HepG2 (cell line): ENCODE measurements around the gene SF3B5. TPM values are rescaled to one million over a fixed set of nuclear protein-coding genes. Genes with fewer than 3 reads are reported as not detected.

Experiments used
- ATAC-seq: fragments of 200-7000 bp; cut with Tn5 transposase; 3 replicates; pipeline ENCODE4 v1.9.1; 2020; ENCODE audit warnings: mild to moderate bottlenecking, moderate library complexity
- BruUV-seq: library from RNA; stranded (reverse); fragments of 400-500 nt; replicated peaks from 2 replicates; lab custom pipeline; 2021; lab: Mats Ljungman, UMichigan
- CTCF ChIA-PET: fragments of 300-600 bp; formaldehyde crosslinking; extraction: SDS; loops from one replicate; lab custom pipeline; 2021; ENCODE audit warnings: low total read pairs, inconsistent platforms, low intra/inter-chr PET ratio; lab: Yijun Ruan, JAX
- POLR2A ChIA-PET: fragments of 350-600 bp; sonication (Branson Sonifier 250); formaldehyde crosslinking; loops from one replicate; lab custom pipeline; 2020; ENCODE audit warnings: antibody characterized with exemption, inconsistent platforms; lab: Yijun Ruan, JAX
- DNase-seq: peaks from one replicate; pipeline ENCODE4 v3.0.0-alpha.2; 2015; ENCODE audit warnings: low spot score
- FAIRE-seq: peaks from 3 replicates; lab custom pipeline; 2011; peaks lifted over from hg19 to GRCh38; lab: Jason Lieb, UNC
- H2AFZ ChIP-seq: one replicate; pipeline ENCODE4 v1.6.1; 2011; ENCODE audit warnings: low read length, inconsistent platforms
- H3K27ac ChIP-seq: fragments of 300-600 bp; 3 replicates; pipeline ENCODE4 v1.8.0; 2011; ENCODE audit warnings: mixed run types, mild to moderate bottlenecking, mixed read lengths, low read length, inconsistent platforms; ENCODE audit not compliant: insufficient read depth; ENCODE audit errors: extremely low read length
- H3K27me3 ChIP-seq, 2 experiments: fragments of 200-600 bp in 1 of 2; 2 replicates in 1 of 2; 3 replicates in 1 of 2; pipeline versions ENCODE4 v1.6.0 to v1.8.0; 2011; ENCODE audit warnings: low read length in 2 of 2, mild to moderate bottlenecking in 2 of 2, moderate library complexity in 2 of 2, inconsistent platforms in 1 of 2; ENCODE audit not compliant: insufficient read depth in 2 of 2, control insufficient read depth in 1 of 2
- H3K36me3 ChIP-seq, 2 experiments: fragments of 200-600 bp in 1 of 2; replicated peaks in 1 of 2; 2 replicates in 1 of 2; 3 replicates in 1 of 2; pipeline versions ENCODE4 v1.5.1 to v1.8.0; 2011; ENCODE audit warnings: low read length in 2 of 2, inconsistent platforms in 1 of 2; ENCODE audit not compliant: insufficient read depth in 2 of 2, control insufficient read depth in 1 of 2
- H3K4me1 ChIP-seq: 2 replicates; pipeline ENCODE4 v1.5.1; 2012; ENCODE audit warnings: low read length, inconsistent platforms; ENCODE audit not compliant: insufficient read depth
- H3K4me2 ChIP-seq: 2 replicates; pipeline ENCODE4 v1.6.0; 2011; ENCODE audit warnings: low read depth, low read length, inconsistent platforms
- H3K4me3 ChIP-seq, 3 experiments: fragments of 200-600 bp in 1 of 3; sonication (generic), shearing (Covaris generic) in 1 of 3; replicated peaks in 1 of 3; 2 replicates each; pipeline ENCODE4 v1.5.1; 2011 to 2016; ENCODE audit warnings: low read length in 3 of 3, inconsistent platforms in 2 of 3, low read depth in 2 of 3, mild to moderate bottlenecking in 2 of 3, control low read depth in 1 of 3, mixed read lengths in 1 of 3; ENCODE audit not compliant: insufficient read depth in 1 of 3
- H3K79me2 ChIP-seq: one replicate; pipeline ENCODE4 v1.6.1; 2011; ENCODE audit warnings: low read length, inconsistent platforms; ENCODE audit not compliant: insufficient read depth
- H3K9ac ChIP-seq: 2 replicates; pipeline ENCODE4 v1.6.0; 2011; ENCODE audit warnings: mild to moderate bottlenecking, low read depth, low read length, inconsistent platforms; ENCODE audit not compliant: insufficient read depth
- H3K9me3 ChIP-seq: 2 replicates; pipeline ENCODE4 v1.5.1; 2012; ENCODE audit warnings: mild to moderate bottlenecking, low read length
- H4K20me1 ChIP-seq: 2 replicates; pipeline ENCODE4 v1.6.0; 2011; ENCODE audit warnings: inconsistent platforms, mild to moderate bottlenecking, low read length, moderate library complexity; ENCODE audit not compliant: insufficient read depth
- ETV6 ChIP-seq: sonication (generic); formaldehyde crosslinking; conservative IDR thresholded peaks from 2 replicates; pipeline ENCODE4 v1.4.0; 2020; ENCODE audit warnings: missing genetic modification reagents
- GTF3A ChIP-seq: sonication (generic); formaldehyde crosslinking; conservative IDR thresholded peaks from 2 replicates; pipeline ENCODE4 v1.4.0; 2020; ENCODE audit warnings: mild to moderate bottlenecking, missing genetic modification reagents
- KDM2A ChIP-seq: sonication (generic); formaldehyde crosslinking; IDR thresholded peaks from 2 replicates; pipeline ENCODE4 v1.4.0; 2020; ENCODE audit warnings: low read depth, missing genetic modification reagents, borderline replicate concordance
- NR2F6 ChIP-seq, 2 experiments: IDR thresholded peaks; 2 replicates each; pipeline ENCODE4 v1.6.1; 2016; ENCODE audit warnings: antibody characterized with exemption in 1 of 2, mild to moderate bottlenecking in 1 of 2
- PTBP1 ChIP-seq: fragments of 200-400 bp; formaldehyde crosslinking; IDR thresholded peaks from 2 replicates; pipeline ENCODE4 v1.6.1; 2018; ENCODE audit warnings: low read length, low read depth; ENCODE audit not compliant: poor library complexity, severe bottlenecking
- RFXANK ChIP-seq: IDR thresholded peaks from 2 replicates; pipeline ENCODE4 v1.6.1; 2016
- YEATS4 ChIP-seq: sonication (generic); formaldehyde crosslinking; IDR thresholded peaks from 2 replicates; pipeline ENCODE4 v1.4.0; 2020; ENCODE audit warnings: missing genetic modification reagents, borderline replicate concordance
- ZBTB2 ChIP-seq: sonication (generic); formaldehyde crosslinking; IDR thresholded peaks from 2 replicates; pipeline ENCODE4 v1.8.0; 2022; ENCODE audit warnings: low read depth, missing genetic modification reagents
- ZBTB38 ChIP-seq: sonication (generic); formaldehyde crosslinking; IDR thresholded peaks from 2 replicates; pipeline ENCODE4 v1.5.1; 2020; ENCODE audit warnings: mild to moderate bottlenecking, missing genetic modification reagents
- ZHX2 ChIP-seq, 2 experiments: sonication (generic) in 1 of 2; formaldehyde crosslinking in 1 of 2; IDR thresholded peaks; 2 replicates each; pipeline versions ENCODE4 v1.6.1 to v1.9.0; 2014 to 2022; ENCODE audit warnings: antibody characterized with exemption in 1 of 2, borderline replicate concordance in 1 of 2, inconsistent platforms in 1 of 2, low read depth in 1 of 2, missing genetic modification reagents in 1 of 2
- ZNF451 ChIP-seq: sonication (generic); formaldehyde crosslinking; IDR thresholded peaks from 2 replicates; pipeline ENCODE4 v1.5.0; 2020; ENCODE audit warnings: mild to moderate bottlenecking, missing genetic modification reagents
- ZNF788 ChIP-seq: sonication (generic); formaldehyde crosslinking; IDR thresholded peaks from 2 replicates; pipeline ENCODE4 v1.5.0; 2020; ENCODE audit warnings: mild to moderate bottlenecking, missing genetic modification reagents, borderline replicate concordance
- ZXDC ChIP-seq: sonication (generic); formaldehyde crosslinking; IDR thresholded peaks from 2 replicates; pipeline ENCODE4 v1.5.0; 2020; ENCODE audit warnings: mild to moderate bottlenecking, missing genetic modification reagents
- WGBS: methylation state at CpG from one replicate; pipeline ENCODE4 v1.1.6; 2017; ENCODE audit warnings: low lambda C conversion rate; 5-methylcytosine and 5-hydroxymethylcytosine counted together
- in situ Hi-C: cut with HindIII; loops from 2 replicates; pipeline ENCODE4 v1.10.0; 2017; ENCODE audit warnings: low pct_unique_long_range_greater_than_20kb; ENCODE audit not compliant: extremely low pct_ligation_motif_present
- intact Hi-C: fragments of 100-400 bp; cut with micrococcal nuclease; formaldehyde crosslinking; loops from one replicate; pipeline ENCODE4 v1.10.0; 2022; ENCODE audit not compliant: unreplicated experiment
- polyA plus RNA-seq, 8 experiments: library from polyadenylated mRNA; depleted of rRNA in 3 of 8; stranded (reverse) in 7 of 8; unstranded in 1 of 8; fragments of >200 nt; fragmentation: Illumina TruSeq in 4 of 8; extraction: Trizol in 4 of 8; gene quantifications; 2 replicates each; pipeline versions ENCODE4 v1.2.1 to v1.2.3, GENCODE V29; 2011 to 2016; ENCODE audit warnings: low read depth in 4 of 8, missing spikeins in 1 of 8, mixed read lengths in 1 of 8; ENCODE audit not compliant: insufficient read depth in 1 of 8
- total RNA-seq, 5 experiments: library from RNA; depleted of rRNA; stranded (reverse); fragments of >200 nt; fragmentation: Illumina TruSeq; extraction: Trizol; gene quantifications; 2 replicates each; pipeline ENCODE4 v1.2.3, GENCODE V29; 2016; ENCODE audit warnings: low read depth in 1 of 5

SF3B5 gene
- total and polyA plus RNA-seq, 2 of the 13 experiments (the other 11 are each of a cell fraction or from before 2014, with no cell fraction given): 263 to 292 TPM

- no peak for TF ChIP-seq ZXDC
- no peak for TF ChIP-seq ZBTB2 (CRISPR knock-in tag)
- no peak for TF ChIP-seq NR2F6 (IDR thresholded peaks at IDR 0.05)
- no peak for TF ChIP-seq NR2F6 (CRISPR knock-in tag; IDR thresholded peaks at IDR 0.05)
- TF ChIP-seq YEATS4: no peak
Observed at GRCh38 chr6:144129469-144129868, 34.1 kb upstream of the SF3B5 start (continued).

- peaks cover 0 to 15% of the 10 kb centered on the region in 2 experiments; a peak in 2 of 5 replicates for H3K27me3 ChIP-seq
- CTCF ChIA-PET: no interaction called here
- TF ChIP-seq ETV6 (CRISPR knock-in tag) (no peak), KDM2A (CRISPR knock-in tag) (no peak), GTF3A (CRISPR knock-in tag) (no peak), ZNF451 (CRISPR knock-in tag) (no peak), ZHX2 (IDR thresholded peaks at IDR 0.05; ENCODE audit: low read depth) (no peak), ZHX2 (CRISPR knock-in tag; IDR thresholded peaks at IDR 0.05; ENCODE audit: borderline replicate concordance) (no peak), ZNF788 (CRISPR knock-in tag) (no peak), PTBP1 (no peak), RFXANK (CRISPR knock-in tag) (no peak), ZBTB38 (CRISPR knock-in tag) (no peak)
Observed at GRCh38 chr6:144127097-144127496, 31.7 kb upstream of the SF3B5 start.

More at GRCh38 chr6:144127097-144127496, 31.7 kb upstream of the SF3B5 start:
- intact Hi-C loops: no loop called here
- Histone ChIP-seq H4K20me1 (no peaks in the 10 kb centered on the region), H3K9me3 (no peaks in the 10 kb centered on the region), H3K36me3 (no peaks in the 10 kb centered on the region), H3K27ac (no peak overlapping the region), H3K9ac (no peak overlapping the region), H3K4me1 (no peaks in the 10 kb centered on the region), H3K4me3 (no peak overlapping the region), H3K4me2 (no peak overlapping the region), H2AFZ (no peak overlapping the region), H3K79me2 (no peaks in the 10 kb centered on the region)
- DNase-seq (no peak), ATAC-seq (no peak), FAIRE-seq (no peak)
- 24% methylated on average over 6 of the region's 6 CpGs for WGBS
- POLR2A ChIA-PET: no interaction called here
- in situ Hi-C loops: no loop called here
- no TSS peak for BruUV-seq
